K562 (cell line): ENCODE measurements around the gene HNRNPA2B1. TPM values are rescaled to one million over a fixed set of nuclear protein-coding genes. Genes with fewer than 3 reads are reported as not detected.
A peak's percentile ranks its signal among the peaks of the same experiment; 100 is the strongest.

Experiments used
- ATAC-seq: fragments of 200-7000 bp; cut with Tn5 transposase; 3 replicates; pipeline ENCODE4 v1.9.1; 2020; ENCODE audit warnings: moderate library complexity
- BruUV-seq: library from RNA; stranded (reverse); fragments of 400-500 nt; replicated peaks from 2 replicates; lab custom pipeline; 2021; lab: Mats Ljungman, UMichigan
- CTCF ChIA-PET: fragments of 300-600 bp; formaldehyde crosslinking; extraction: SDS; loops from one replicate; lab custom pipeline; 2021; ENCODE audit warnings: low intra/inter-chr PET ratio; lab: Yijun Ruan, JAX
- POLR2A ChIA-PET: fragments of 300-600, 350-650 bp; sonication (Branson Sonifier 250); formaldehyde crosslinking; extraction: SDS; loops from one replicate; lab custom pipeline; 2021; ENCODE audit warnings: antibody characterized with exemption, inconsistent platforms; lab: Yijun Ruan, JAX
- DNase-seq, 4 experiments: peaks; one replicate each; pipeline versions ENCODE4 v3.0.0 to v3.0.0-alpha.2; 2011 to 2018; ENCODE audit warnings: low spot score in 3 of 4, mixed read lengths in 3 of 4; ENCODE audit errors: extremely low read depth in 1 of 4
- FAIRE-seq: peaks from 2 replicates; lab custom pipeline; 2011; peaks lifted over from hg19 to GRCh38; lab: Jason Lieb, UNC
- H2AFZ ChIP-seq: 2 replicates; pipeline ENCODE4 v1.6.0; 2011; ENCODE audit warnings: low read depth, low read length, control low read depth, inconsistent platforms
- H3K27ac ChIP-seq: fragments of 200-600 bp; 3 replicates; pipeline ENCODE4 v1.8.0; 2011; ENCODE audit warnings: low read depth, mild to moderate bottlenecking, control low read depth, inconsistent platforms, low read length, moderate library complexity, mixed read lengths; ENCODE audit errors: extremely low read depth
- H3K27me3 ChIP-seq, 2 experiments: fragments of 300-600 bp in 1 of 2; 2 replicates in 1 of 2; 3 replicates in 1 of 2; pipeline versions ENCODE4 v1.6.0 to v1.8.0; 2011; ENCODE audit warnings: inconsistent platforms in 2 of 2, low read length in 2 of 2, mild to moderate bottlenecking in 1 of 2, mixed read lengths in 1 of 2, moderate library complexity in 1 of 2; ENCODE audit not compliant: control insufficient read depth in 2 of 2, insufficient read depth in 2 of 2
- H3K36me3 ChIP-seq: fragments of 300-600 bp; 3 replicates; pipeline ENCODE4 v1.8.0; 2011; ENCODE audit warnings: mild to moderate bottlenecking, low read length, inconsistent platforms; ENCODE audit not compliant: control insufficient read depth, insufficient read depth
- H3K4me1 ChIP-seq, 2 experiments: fragments of 200-600 bp in 1 of 2; replicated peaks in 1 of 2; 2 replicates in 1 of 2; 3 replicates in 1 of 2; pipeline versions ENCODE4 v1.5.1 to v1.8.0; 2011; ENCODE audit warnings: inconsistent platforms in 2 of 2, low read length in 2 of 2, mild to moderate bottlenecking in 1 of 2, mixed read lengths in 1 of 2, moderate library complexity in 1 of 2; ENCODE audit not compliant: control insufficient read depth in 2 of 2, insufficient read depth in 2 of 2
- H3K4me2 ChIP-seq: 2 replicates; pipeline ENCODE4 v1.6.1; 2011; ENCODE audit warnings: low read length, control low read depth, inconsistent platforms, mixed read lengths; ENCODE audit not compliant: insufficient read depth
- H3K4me3 ChIP-seq: fragments of 200-600 bp; sonication (generic), shearing (Covaris generic); 2 replicates; pipeline ENCODE4 v1.5.1; 2016; ENCODE audit warnings: control low read depth, inconsistent platforms
- H3K79me2 ChIP-seq: fragments of 200-600 bp; 3 replicates; pipeline ENCODE4 v1.8.0; 2011; ENCODE audit warnings: low read length, inconsistent platforms; ENCODE audit not compliant: control insufficient read depth, insufficient read depth
- H3K9ac ChIP-seq, 2 experiments: 2 replicates each; pipeline versions ENCODE4 v1.6.0 to v1.6.1; 2011; ENCODE audit warnings: low read depth in 2 of 2, low read length in 2 of 2, control low read depth in 1 of 2, inconsistent platforms in 1 of 2, mild to moderate bottlenecking in 1 of 2, mixed read lengths in 1 of 2; ENCODE audit not compliant: insufficient read depth in 1 of 2
- H3K9me1 ChIP-seq: one replicate; pipeline ENCODE4 v1.6.0; 2011; ENCODE audit warnings: inconsistent platforms, mild to moderate bottlenecking, low read length, moderate library complexity; ENCODE audit not compliant: control insufficient read depth, insufficient read depth
- H3K9me3 ChIP-seq: replicated peaks from 2 replicates; pipeline ENCODE4 v1.5.1; 2011; ENCODE audit warnings: low read depth, low read length, inconsistent platforms; ENCODE audit not compliant: control insufficient read depth, insufficient read depth
- H4K20me1 ChIP-seq: replicated peaks from 2 replicates; pipeline ENCODE4 v1.6.1; 2011; ENCODE audit warnings: low read length, inconsistent platforms, mixed read lengths; ENCODE audit not compliant: control insufficient read depth, insufficient read depth
- CEBPB ChIP-seq: fragments of 450-650 bp; IDR thresholded peaks from 2 replicates; pipeline ENCODE4 v1.6.1; 2016; ENCODE audit warnings: missing genetic modification characterization, missing compliant biosample characterization
- EWSR1 ChIP-seq: fragments of 450-650 bp; IDR thresholded peaks from 2 replicates; pipeline ENCODE4 v1.6.1; 2018; ENCODE audit warnings: borderline replicate concordance, mild to moderate bottlenecking, low read depth, moderate library complexity; ENCODE audit not compliant: partially characterized antibody
- GATA2 ChIP-seq: sonication (generic); formaldehyde crosslinking; IDR thresholded peaks from 2 replicates; pipeline ENCODE4 v1.4.0; 2020; ENCODE audit warnings: mild to moderate bottlenecking, missing genetic modification reagents
- NR2C2 ChIP-seq, 2 experiments: fragments of 200-800 bp in 1 of 2; sonication (Bioruptor generic) in 1 of 2; sonication (generic) in 1 of 2; formaldehyde crosslinking in 1 of 2; IDR thresholded peaks; 2 replicates each; pipeline versions ENCODE4 v1.6.1 to v1.8.0; 2016 to 2022; ENCODE audit warnings: mild to moderate bottlenecking in 1 of 2, missing compliant biosample characterization in 1 of 2, missing genetic modification characterization in 1 of 2, missing genetic modification reagents in 1 of 2
- POLR2AphosphoS2 ChIP-seq: IDR thresholded peaks from 2 replicates; pipeline ENCODE4 v1.6.1; 2012; ENCODE audit warnings: low read length, improper control_type of control experiment
- POLR2B ChIP-seq: fragments of 450-650 bp; IDR thresholded peaks from 2 replicates; pipeline ENCODE4 v1.6.1; 2018; ENCODE audit warnings: low read depth; ENCODE audit not compliant: partially characterized antibody
- RAD21 ChIP-seq, 2 experiments: fragments of 250-450 bp in 1 of 2; fragments of 450-650 bp in 1 of 2; sonication (Bioruptor Pico) in 1 of 2; formaldehyde crosslinking in 1 of 2; IDR thresholded peaks in 1 of 2; conservative IDR thresholded peaks in 1 of 2; 2 replicates each; pipeline versions ENCODE4 v1.4.0 to v1.8.0; 2020 to 2022; ENCODE audit warnings: mild to moderate bottlenecking in 2 of 2, moderate library complexity in 1 of 2
- RFX1 ChIP-seq: fragments of 450-650 bp; IDR thresholded peaks from 2 replicates; pipeline ENCODE4 v1.6.1; 2016; ENCODE audit warnings: mild to moderate bottlenecking, moderate library complexity
- TEAD4 ChIP-seq, 2 experiments: sonication (generic) in 1 of 2; formaldehyde crosslinking in 1 of 2; IDR thresholded peaks; 2 replicates each; pipeline versions ENCODE4 v1.6.1 to v1.8.0; 2012 to 2022; ENCODE audit warnings: borderline replicate concordance in 1 of 2, inconsistent platforms in 1 of 2, low read length in 1 of 2, mild to moderate bottlenecking in 1 of 2, missing genetic modification reagents in 1 of 2
- WGBS: fragments of 100-300 bp; shearing (Covaris generic); methylation state at CpG from one replicate; pipeline ENCODE4 v1.1.6; 2016; ENCODE audit warnings: low coverage, mixed read lengths; ENCODE audit not compliant: insufficient coverage; ENCODE audit errors: missing lambda C conversion rate; 5-methylcytosine and 5-hydroxymethylcytosine counted together
- in situ Hi-C: fragments of 300-500 bp; cut with MboI; formaldehyde crosslinking; loops from 4 replicates; pipeline ENCODE4 v1.15.0; 2018; ENCODE audit warnings: inconsistent platforms, mixed read lengths
- intact Hi-C: fragments of 100-400 bp; cut with micrococcal nuclease; formaldehyde crosslinking; loops from 2 replicates; pipeline ENCODE4 v1.14.2; 2022
- polyA plus RNA-seq, 8 experiments: library from polyadenylated mRNA; depleted of rRNA in 4 of 8; stranded (reverse) in 5 of 8; unstranded in 3 of 8; fragments of >200 nt; fragmentation: Nextera tagmentation in 2 of 8; fragmentation: Illumina TruSeq in 1 of 8; extraction: Ambion mirVana in 2 of 8; extraction: Trizol in 1 of 8; gene quantifications; 2 replicates each; pipeline versions ENCODE4 v1.2.1 to v1.2.3, GENCODE V29; 2011 to 2014; ENCODE audit warnings: inconsistent platforms in 1 of 8, missing spikeins in 1 of 8
- total RNA-seq, 7 experiments: library from RNA; depleted of rRNA in 6 of 7; stranded (reverse); fragments of >200 nt in 6 of 7; fragmentation: Illumina TruSeq in 2 of 7; extraction: Trizol in 2 of 7; gene quantifications; 2 replicates each; pipeline versions ENCODE4 v1.2.1 to v1.2.3, GENCODE V29; 2011 to 2021; ENCODE audit warnings: low replicate concordance in 1 of 7
- TF ChIP-seq, protein P1 (sequence below): sonication (generic); formaldehyde crosslinking; IDR thresholded peaks from 2 replicates; pipeline ENCODE4 v1.8.1; 2023; ENCODE audit warnings: missing genetic modification reagents, mild to moderate bottlenecking, borderline replicate concordance
- TF ChIP-seq, protein P2 (sequence below): fragments of 450-650 bp; IDR thresholded peaks from 2 replicates; pipeline ENCODE4 v1.7.1; 2018; ENCODE audit warnings: mild to moderate bottlenecking, low read depth; ENCODE audit not compliant: partially characterized antibody

Gene HNRNPA2B1
- total and polyA plus RNA-seq, 9 of the 15 experiments (the other 6 are each of a cell fraction or from before 2014, with no cell fraction given): 630 to 1,989 (median 865) TPM

- BruUV-seq: TSS peak; percentile 73
- DNase-seq: no peak
- no peak overlapping the region for H3K4me3 ChIP-seq
- peaks cover 12 to 47% of the 10 kb centered on the region in 2 experiments for H3K4me1 ChIP-seq
- H2AFZ ChIP-seq: no peak overlapping the region
- H4K20me1 ChIP-seq: peaks cover 6% of the 10 kb centered on the region; the same call in 1 of the 2 replicates
- FAIRE-seq: no peak
- no peaks in the 10 kb centered on the region for H3K27me3 ChIP-seq
- intact Hi-C loops (no loop called here), in situ Hi-C loops (no loop called here)
- H3K9me1 ChIP-seq: no peaks in the 10 kb centered on the region
- ChIA-PET CTCF (interaction anchor here (0.9 kb wide), 1 partner anchor 10 kb away, joined by 3 read pairs; no protein-coding TSS in a partner anchor), POLR2A (interaction anchor here (0.9 to 1.7 kb wide), 8 partner anchors 10 to 185 kb away, joined by 3 to 7 read pairs (median 4); partner anchors contain the start of gene NFE2L3)
- no peaks in the 10 kb centered on the region for H3K9me3 ChIP-seq
- no peaks in the 10 kb centered on the region for H3K79me2 ChIP-seq
- no peak for ATAC-seq
- peaks cover 29% of the 10 kb centered on the region for H3K36me3 ChIP-seq
- H3K4me2 ChIP-seq: no peak overlapping the region
- 53% methylated on average over 10 of the region's 10 CpGs for WGBS
- no peak overlapping the region for H3K9ac ChIP-seq
- H3K27ac ChIP-seq: peak overlapping the region; percentile 16; the same call in 1 of the 3 replicates
- peak; percentile 8; the same call in 1 of the 2 replicates for TF ChIP-seq GATA2 (CRISPR knock-in tag)
- TF ChIP-seq POLR2B: peak; percentile 52
- peak; percentile 37; the same call in 1 of the 2 replicates for TF ChIP-seq TEAD4 (IDR thresholded peaks at IDR 0.05; ENCODE audit: low read length)
- TF ChIP-seq TEAD4 (CRISPR knock-in tag; IDR thresholded peaks at IDR 0.05; ENCODE audit: borderline replicate concordance): no peak
- TF ChIP-seq NR2C2 (CRISPR knock-in tag; IDR thresholded peaks at IDR 0.05): no peak
- no peak for TF ChIP-seq NR2C2 (tag; IDR thresholded peaks at IDR 0.05)
- TF ChIP-seq, protein P1, sequence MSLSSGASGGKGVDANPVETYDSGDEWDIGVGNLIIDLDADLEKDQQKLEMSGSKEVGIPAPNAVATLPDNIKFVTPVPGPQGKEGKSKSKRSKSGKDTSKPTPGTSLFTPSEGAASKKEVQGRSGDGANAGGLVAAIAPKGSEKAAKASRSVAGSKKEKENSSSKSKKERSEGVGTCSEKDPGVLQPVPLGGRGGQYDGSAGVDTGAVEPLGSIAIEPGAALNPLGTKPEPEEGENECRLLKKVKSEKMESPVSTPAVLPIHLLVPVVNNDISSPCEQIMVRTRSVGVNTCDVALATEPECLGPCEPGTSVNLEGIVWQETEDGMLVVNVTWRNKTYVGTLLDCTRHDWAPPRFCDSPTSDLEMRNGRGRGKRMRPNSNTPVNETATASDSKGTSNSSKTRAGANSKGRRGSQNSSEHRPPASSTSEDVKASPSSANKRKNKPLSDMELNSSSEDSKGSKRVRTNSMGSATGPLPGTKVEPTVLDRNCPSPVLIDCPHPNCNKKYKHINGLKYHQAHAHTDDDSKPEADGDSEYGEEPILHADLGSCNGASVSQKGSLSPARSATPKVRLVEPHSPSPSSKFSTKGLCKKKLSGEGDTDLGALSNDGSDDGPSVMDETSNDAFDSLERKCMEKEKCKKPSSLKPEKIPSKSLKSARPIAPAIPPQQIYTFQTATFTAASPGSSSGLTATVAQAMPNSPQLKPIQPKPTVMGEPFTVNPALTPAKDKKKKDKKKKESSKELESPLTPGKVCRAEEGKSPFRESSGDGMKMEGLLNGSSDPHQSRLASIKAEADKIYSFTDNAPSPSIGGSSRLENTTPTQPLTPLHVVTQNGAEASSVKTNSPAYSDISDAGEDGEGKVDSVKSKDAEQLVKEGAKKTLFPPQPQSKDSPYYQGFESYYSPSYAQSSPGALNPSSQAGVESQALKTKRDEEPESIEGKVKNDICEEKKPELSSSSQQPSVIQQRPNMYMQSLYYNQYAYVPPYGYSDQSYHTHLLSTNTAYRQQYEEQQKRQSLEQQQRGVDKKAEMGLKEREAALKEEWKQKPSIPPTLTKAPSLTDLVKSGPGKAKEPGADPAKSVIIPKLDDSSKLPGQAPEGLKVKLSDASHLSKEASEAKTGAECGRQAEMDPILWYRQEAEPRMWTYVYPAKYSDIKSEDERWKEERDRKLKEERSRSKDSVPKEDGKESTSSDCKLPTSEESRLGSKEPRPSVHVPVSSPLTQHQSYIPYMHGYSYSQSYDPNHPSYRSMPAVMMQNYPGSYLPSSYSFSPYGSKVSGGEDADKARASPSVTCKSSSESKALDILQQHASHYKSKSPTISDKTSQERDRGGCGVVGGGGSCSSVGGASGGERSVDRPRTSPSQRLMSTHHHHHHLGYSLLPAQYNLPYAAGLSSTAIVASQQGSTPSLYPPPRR (CRISPR knock-in tag): 0 out of 2 replicates have a peak, but pooled peaks have one; percentile 29
- TF ChIP-seq POLR2AphosphoS2: peak; percentile 88
- TF ChIP-seq RAD21 (CRISPR knock-in tag; conservative IDR thresholded peaks at IDR 0.05 in 1 of 2, IDR thresholded peaks at IDR 0.05 in 1 of 2): no peak
- TF ChIP-seq EWSR1: no peak
- 0 out of 2 replicates have a peak, but pooled peaks have one; percentile 7 for TF ChIP-seq RFX1
- TF ChIP-seq CEBPB (tag): peak; percentile 47; the same call in 1 of the 2 replicates
- TF ChIP-seq, protein P2, sequence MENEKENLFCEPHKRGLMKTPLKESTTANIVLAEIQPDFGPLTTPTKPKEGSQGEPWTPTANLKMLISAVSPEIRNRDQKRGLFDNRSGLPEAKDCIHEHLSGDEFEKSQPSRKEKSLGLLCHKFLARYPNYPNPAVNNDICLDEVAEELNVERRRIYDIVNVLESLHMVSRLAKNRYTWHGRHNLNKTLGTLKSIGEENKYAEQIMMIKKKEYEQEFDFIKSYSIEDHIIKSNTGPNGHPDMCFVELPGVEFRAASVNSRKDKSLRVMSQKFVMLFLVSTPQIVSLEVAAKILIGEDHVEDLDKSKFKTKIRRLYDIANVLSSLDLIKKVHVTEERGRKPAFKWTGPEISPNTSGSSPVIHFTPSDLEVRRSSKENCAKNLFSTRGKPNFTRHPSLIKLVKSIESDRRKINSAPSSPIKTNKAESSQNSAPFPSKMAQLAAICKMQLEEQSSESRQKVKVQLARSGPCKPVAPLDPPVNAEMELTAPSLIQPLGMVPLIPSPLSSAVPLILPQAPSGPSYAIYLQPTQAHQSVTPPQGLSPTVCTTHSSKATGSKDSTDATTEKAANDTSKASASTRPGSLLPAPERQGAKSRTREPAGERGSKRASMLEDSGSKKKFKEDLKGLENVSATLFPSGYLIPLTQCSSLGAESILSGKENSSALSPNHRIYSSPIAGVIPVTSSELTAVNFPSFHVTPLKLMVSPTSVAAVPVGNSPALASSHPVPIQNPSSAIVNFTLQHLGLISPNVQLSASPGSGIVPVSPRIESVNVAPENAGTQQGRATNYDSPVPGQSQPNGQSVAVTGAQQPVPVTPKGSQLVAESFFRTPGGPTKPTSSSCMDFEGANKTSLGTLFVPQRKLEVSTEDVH: peak; percentile 22
These were observed 15.3 kb downstream of the HNRNPA2B1 start for GRCh38 chr7:26185131-26185843.
